HEK293 (cell line): ENCODE data around the gene HSD17B8.

Experiments used
- EGR2 ChIP-seq: fragments of 450-650 bp; formaldehyde crosslinking; IDR thresholded peaks from 2 replicates; pipeline ENCODE4 v1.5.1; 2016; ENCODE audit warnings: low read depth, missing biosample characterization, missing genetic modification characterization
- HIC1 ChIP-seq: fragments of 450-650 bp; formaldehyde crosslinking; IDR thresholded peaks from 2 replicates; pipeline ENCODE4 v1.5.1; 2016; ENCODE audit warnings: missing biosample characterization, missing genetic modification characterization
- HOXD13 ChIP-seq: sonication (generic); formaldehyde crosslinking; IDR thresholded peaks from 2 replicates; pipeline ENCODE4 v1.8.0; 2022; ENCODE audit warnings: missing genetic modification reagents, borderline replicate concordance
- KLF1 ChIP-seq: fragments of 450-650 bp; formaldehyde crosslinking; IDR thresholded peaks from 2 replicates; pipeline ENCODE4 v1.5.1; 2016; ENCODE audit warnings: missing biosample characterization, missing genetic modification characterization
- SCRT1 ChIP-seq: fragments of 450-650 bp; formaldehyde crosslinking; IDR thresholded peaks from 2 replicates; pipeline ENCODE4 v1.5.1; 2016; ENCODE audit warnings: missing biosample characterization, missing genetic modification characterization, borderline replicate concordance
- WT1 ChIP-seq: fragments of 450-650 bp; formaldehyde crosslinking; IDR thresholded peaks from 2 replicates; pipeline ENCODE4 v1.5.1; 2016; ENCODE audit warnings: missing biosample characterization, missing genetic modification characterization
- YY2 ChIP-seq: fragments of 450-650 bp; formaldehyde crosslinking; IDR thresholded peaks from 2 replicates; pipeline ENCODE4 v1.5.1; 2016; ENCODE audit warnings: missing biosample characterization, missing genetic modification characterization
- ZBTB11 ChIP-seq: fragments of 450-650 bp; formaldehyde crosslinking; conservative IDR thresholded peaks from 2 replicates; pipeline ENCODE4 v1.5.1; 2016; ENCODE audit warnings: low read depth, missing biosample characterization, missing genetic modification characterization
- ZBTB17 ChIP-seq: fragments of 450-650 bp; formaldehyde crosslinking; IDR thresholded peaks from 2 replicates; pipeline ENCODE4 v1.5.1; 2016; ENCODE audit warnings: missing biosample characterization, missing genetic modification characterization
- ZBTB49 ChIP-seq: fragments of 450-650 bp; formaldehyde crosslinking; IDR thresholded peaks from 2 replicates; pipeline ENCODE4 v1.5.1; 2016; ENCODE audit warnings: missing biosample characterization, missing genetic modification characterization, low read depth
- ZNF10 ChIP-seq: fragments of 450-650 bp; formaldehyde crosslinking; IDR thresholded peaks from 2 replicates; pipeline ENCODE4 v1.5.1; 2017; ENCODE audit warnings: missing biosample characterization, missing genetic modification characterization
- ZNF133 ChIP-seq: fragments of 450-650 bp; formaldehyde crosslinking; IDR thresholded peaks from 2 replicates; pipeline ENCODE4 v1.5.1; 2016; ENCODE audit warnings: missing biosample characterization, missing genetic modification characterization
- ZNF221 ChIP-seq: fragments of 450-650 bp; formaldehyde crosslinking; IDR thresholded peaks from 2 replicates; pipeline ENCODE4 v1.5.1; 2017; ENCODE audit warnings: missing biosample characterization, missing genetic modification characterization, borderline replicate concordance
- ZNF274 ChIP-seq, 2 experiments: fragments of 200-500 bp in 1 of 2; fragments of 450-650 bp in 1 of 2; sonication (Bioruptor generic) in 1 of 2; formaldehyde crosslinking in 1 of 2; IDR thresholded peaks; 2 replicates each; pipeline versions ENCODE4 v1.5.1 to v1.6.1; 2014 to 2016; ENCODE audit warnings: borderline replicate concordance in 1 of 2, inconsistent platforms in 1 of 2, low read length in 1 of 2, missing biosample characterization in 1 of 2, missing genetic modification characterization in 1 of 2
- ZNF341 ChIP-seq: fragments of 450-650 bp; formaldehyde crosslinking; IDR thresholded peaks from 2 replicates; pipeline ENCODE4; 2016; ENCODE audit warnings: low read depth, missing biosample characterization, missing genetic modification characterization
- ZNF501 ChIP-seq: fragments of 450-650 bp; formaldehyde crosslinking; IDR thresholded peaks from 2 replicates; pipeline ENCODE4 v1.5.1; 2016; ENCODE audit warnings: missing biosample characterization, missing genetic modification characterization
- ZNF510 ChIP-seq: fragments of 450-650 bp; formaldehyde crosslinking; IDR thresholded peaks from 2 replicates; pipeline ENCODE4 v1.5.1; 2018; ENCODE audit warnings: mild to moderate bottlenecking, missing genetic modification characterization, missing biosample characterization; ENCODE audit not compliant: insufficient replicate concordance
- ZNF544 ChIP-seq: fragments of 450-650 bp; formaldehyde crosslinking; IDR thresholded peaks from 2 replicates; pipeline ENCODE4 v1.5.0; 2017; ENCODE audit warnings: missing biosample characterization, missing genetic modification characterization
- ZNF560 ChIP-seq: fragments of 450-650 bp; formaldehyde crosslinking; IDR thresholded peaks from 2 replicates; pipeline ENCODE4 v1.5.1; 2017; ENCODE audit warnings: missing biosample characterization, missing genetic modification characterization, borderline replicate concordance
- ZNF561 ChIP-seq: fragments of 450-650 bp; IDR thresholded peaks from 2 replicates; pipeline ENCODE4 v1.5.1; 2018; ENCODE audit warnings: missing biosample characterization, missing genetic modification characterization, borderline replicate concordance
- ZNF600 ChIP-seq: fragments of 450-650 bp; formaldehyde crosslinking; IDR thresholded peaks from 2 replicates; pipeline ENCODE4 v1.5.1; 2016; ENCODE audit warnings: missing biosample characterization, missing genetic modification characterization
- ZNF621 ChIP-seq: fragments of 450-650 bp; formaldehyde crosslinking; IDR thresholded peaks from 2 replicates; pipeline ENCODE4 v1.5.1; 2017; ENCODE audit warnings: missing biosample characterization, missing genetic modification characterization
- ZNF629 ChIP-seq: fragments of 450-650 bp; formaldehyde crosslinking; IDR thresholded peaks from 2 replicates; pipeline ENCODE4 v1.5.1; 2017; ENCODE audit warnings: missing biosample characterization, missing genetic modification characterization
- ZNF639 ChIP-seq: fragments of 450-650 bp; formaldehyde crosslinking; IDR thresholded peaks from 2 replicates; pipeline ENCODE4 v1.5.1; 2016; ENCODE audit warnings: missing biosample characterization, missing genetic modification characterization
- ZNF660 ChIP-seq: fragments of 450-650 bp; IDR thresholded peaks from 2 replicates; pipeline ENCODE4 v1.5.1; 2018; ENCODE audit warnings: missing biosample characterization, mild to moderate bottlenecking, missing genetic modification characterization
- ZNF785 ChIP-seq: fragments of 450-650 bp; formaldehyde crosslinking; IDR thresholded peaks from 2 replicates; pipeline ENCODE4 v1.5.1; 2016; ENCODE audit warnings: missing biosample characterization, missing genetic modification characterization
- ZNF792 ChIP-seq: fragments of 450-650 bp; formaldehyde crosslinking; IDR thresholded peaks from 2 replicates; pipeline ENCODE4 v1.5.1; 2016; ENCODE audit warnings: missing biosample characterization, missing genetic modification characterization
- ZXDB ChIP-seq: fragments of 450-650 bp; formaldehyde crosslinking; IDR thresholded peaks from 2 replicates; pipeline ENCODE4 v1.5.1; 2016; ENCODE audit warnings: missing biosample characterization, missing genetic modification characterization
- TF ChIP-seq, protein P1 (sequence below): fragments of 450-650 bp; formaldehyde crosslinking; IDR thresholded peaks from 2 replicates; pipeline ENCODE4; 2016; ENCODE audit warnings: missing biosample characterization, missing genetic modification characterization
- TF ChIP-seq, protein P2 (sequence below): IDR thresholded peaks from 2 replicates; pipeline ENCODE4 v1.6.1; 2011; ENCODE audit warnings: mild to moderate bottlenecking, low read depth, low read length, borderline replicate concordance

HSD17B8 gene

GRCh38 chr6:33248643-33248931, 44.1 kb downstream of the HSD17B8 start (continued):
- no peak for TF ChIP-seq ZNF639 (tag by site-specific recombination)
- TF ChIP-seq ZNF600, result 0 out of 2 replicates have a peak, but pooled peaks have one; percentile 92
- no peak for TF ChIP-seq ZNF510 (tag by site-specific recombination)
- TF ChIP-seq ZNF621, result no peak
- TF ChIP-seq ZNF660, result no peak
- no peak for TF ChIP-seq EGR2 (tag by site-specific recombination)
- TF ChIP-seq ZNF274 (IDR thresholded peaks at IDR 0.05; ENCODE audit: low read length), result no peak
- no peak for TF ChIP-seq ZNF274 (tag by site-specific recombination; IDR thresholded peaks at IDR 0.05; ENCODE audit: borderline replicate concordance)
- TF ChIP-seq ZBTB17 (tag by site-specific recombination), result peak; percentile 3
- TF ChIP-seq ZNF501, result 0 out of 2 replicates have a peak, but pooled peaks have one; percentile 8
- no peak for TF ChIP-seq ZNF544 (tag by site-specific recombination)
- TF ChIP-seq, protein P1, sequence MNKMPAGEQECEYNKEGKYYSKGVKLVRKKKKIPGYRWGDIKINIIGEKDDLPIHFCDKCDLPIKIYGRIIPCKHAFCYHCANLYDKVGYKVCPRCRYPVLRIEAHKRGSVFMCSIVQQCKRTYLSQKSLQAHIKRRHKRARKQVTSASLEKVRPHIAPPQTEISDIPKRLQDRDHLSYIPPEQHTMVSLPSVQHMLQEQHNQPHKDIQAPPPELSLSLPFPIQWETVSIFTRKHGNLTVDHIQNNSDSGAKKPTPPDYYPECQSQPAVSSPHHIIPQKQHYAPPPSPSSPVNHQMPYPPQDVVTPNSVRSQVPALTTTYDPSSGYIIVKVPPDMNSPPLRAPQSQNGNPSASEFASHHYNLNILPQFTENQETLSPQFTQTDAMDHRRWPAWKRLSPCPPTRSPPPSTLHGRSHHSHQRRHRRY (tag by site-specific recombination), result no peak
- no peak; the same call in 1 of the 2 replicates for TF ChIP-seq ZNF341 (tag by site-specific recombination)
- no peak for TF ChIP-seq ZNF221 (tag by site-specific recombination)
- no peak for TF ChIP-seq HOXD13
- TF ChIP-seq ZNF785, result no peak
- no peak for TF ChIP-seq ZBTB11 (tag by site-specific recombination)
- TF ChIP-seq KLF1 (tag by site-specific recombination), result no peak
- no peak for TF ChIP-seq ZNF10 (tag by site-specific recombination)
- TF ChIP-seq ZNF561, result no peak
- TF ChIP-seq SCRT1 (tag by site-specific recombination), result no peak
- TF ChIP-seq ZNF560 (tag by site-specific recombination), result no peak
- TF ChIP-seq ZNF629, result no peak
- no peak for TF ChIP-seq ZXDB (tag by site-specific recombination)
- TF ChIP-seq, protein P2, sequence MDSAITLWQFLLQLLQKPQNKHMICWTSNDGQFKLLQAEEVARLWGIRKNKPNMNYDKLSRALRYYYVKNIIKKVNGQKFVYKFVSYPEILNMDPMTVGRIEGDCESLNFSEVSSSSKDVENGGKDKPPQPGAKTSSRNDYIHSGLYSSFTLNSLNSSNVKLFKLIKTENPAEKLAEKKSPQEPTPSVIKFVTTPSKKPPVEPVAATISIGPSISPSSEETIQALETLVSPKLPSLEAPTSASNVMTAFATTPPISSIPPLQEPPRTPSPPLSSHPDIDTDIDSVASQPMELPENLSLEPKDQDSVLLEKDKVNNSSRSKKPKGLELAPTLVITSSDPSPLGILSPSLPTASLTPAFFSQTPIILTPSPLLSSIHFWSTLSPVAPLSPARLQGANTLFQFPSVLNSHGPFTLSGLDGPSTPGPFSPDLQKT, result no peak
- TF ChIP-seq WT1 (tag by site-specific recombination), result no peak
- no peak for TF ChIP-seq ZBTB49 (tag by site-specific recombination)
- TF ChIP-seq ZNF133 (tag by site-specific recombination), result no peak
- no peak for TF ChIP-seq ZNF792 (tag by site-specific recombination)
- TF ChIP-seq HIC1 (tag by site-specific recombination), result no peak
- TF ChIP-seq YY2, result no peak
